Measurements from ENCODE around the gene PTPRU. TPM values are rescaled to one million over a fixed set of nuclear protein-coding genes. Genes with fewer than 3 reads are reported as not detected.

Gene PTPRU
- total RNA-seq, 4 donors from 2014 or later: 12.9 to 17.9 (median 14.7) TPM

Other genes starting within 250 kb of the PTPRU start
- 10 to 100 TPM in 3 of 4 donors, 1 to 10 TPM in 1; 6.7 to 35.0 (median 23.6) TPM for gene TMEM200B, start 112.6 kb upstream of the PTPRU start, total RNA-seq
- gene SRSF4, start 54.6 kb upstream of the PTPRU start, total RNA-seq: 100 to 1,000 TPM in 1 of 4 donors, 10 to 100 TPM in 3; 61.4 to 107 (median 75.4) TPM
- gene MECR, start 5.6 kb upstream of the PTPRU start, total RNA-seq: 10 to 100 TPM; 18.7 to 34.9 (median 20.1) TPM